ENCODE data around the gene APOL1. TPM values are rescaled to one million over a fixed set of nuclear protein-coding genes. Genes with fewer than 3 reads are reported as not detected.

The APOL1 gene
- polyA plus RNA-seq, 1 experiment: 1.9 TPM

DNA sequence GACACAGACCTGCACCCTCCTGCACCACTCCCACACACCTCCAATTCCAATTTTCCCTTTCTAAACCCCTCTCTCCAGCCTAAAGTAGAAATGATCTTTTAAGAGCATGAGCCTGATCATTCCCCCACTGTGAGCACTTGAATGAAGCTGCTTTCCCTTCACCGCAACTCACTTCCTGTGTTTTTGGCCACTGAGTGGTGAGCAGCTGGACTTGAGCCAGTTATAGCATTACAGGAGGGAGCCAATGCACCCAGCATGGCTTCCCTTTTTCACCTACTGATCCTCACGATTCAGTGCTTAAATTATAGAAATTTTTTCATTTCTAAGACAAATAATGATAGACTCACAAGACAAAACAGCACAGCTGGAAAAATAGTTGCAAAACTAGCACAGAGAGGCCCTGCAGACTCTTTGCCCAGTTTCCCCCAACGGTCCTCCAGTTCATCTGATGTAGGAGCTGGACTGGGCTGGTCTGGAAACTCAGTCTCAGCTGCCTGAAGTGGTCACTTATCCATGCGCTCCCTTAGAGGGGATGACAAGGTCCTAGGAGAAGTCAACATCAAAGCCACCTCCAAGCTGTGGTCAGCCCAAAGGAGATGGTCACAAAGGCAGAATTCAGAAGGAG lies 41.6 kb upstream of the APOL1 start:
- ChIA-PET POLR2A (no interaction called here), CTCF (interaction anchor here (0.7 to 1.4 kb wide), 4 partner anchors 12 to 67 kb away, joined by 3 to 4 read pairs (median 4); no protein-coding TSS in a partner anchor)
- TF ChIP-seq, protein P1, sequence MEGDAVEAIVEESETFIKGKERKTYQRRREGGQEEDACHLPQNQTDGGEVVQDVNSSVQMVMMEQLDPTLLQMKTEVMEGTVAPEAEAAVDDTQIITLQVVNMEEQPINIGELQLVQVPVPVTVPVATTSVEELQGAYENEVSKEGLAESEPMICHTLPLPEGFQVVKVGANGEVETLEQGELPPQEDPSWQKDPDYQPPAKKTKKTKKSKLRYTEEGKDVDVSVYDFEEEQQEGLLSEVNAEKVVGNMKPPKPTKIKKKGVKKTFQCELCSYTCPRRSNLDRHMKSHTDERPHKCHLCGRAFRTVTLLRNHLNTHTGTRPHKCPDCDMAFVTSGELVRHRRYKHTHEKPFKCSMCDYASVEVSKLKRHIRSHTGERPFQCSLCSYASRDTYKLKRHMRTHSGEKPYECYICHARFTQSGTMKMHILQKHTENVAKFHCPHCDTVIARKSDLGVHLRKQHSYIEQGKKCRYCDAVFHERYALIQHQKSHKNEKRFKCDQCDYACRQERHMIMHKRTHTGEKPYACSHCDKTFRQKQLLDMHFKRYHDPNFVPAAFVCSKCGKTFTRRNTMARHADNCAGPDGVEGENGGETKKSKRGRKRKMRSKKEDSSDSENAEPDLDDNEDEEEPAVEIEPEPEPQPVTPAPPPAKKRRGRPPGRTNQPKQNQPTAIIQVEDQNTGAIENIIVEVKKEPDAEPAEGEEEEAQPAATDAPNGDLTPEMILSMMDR (IDR thresholded peaks at IDR 0.05; ENCODE audit: insufficient read depth, low read depth, low read length): no peak
- DNase-seq (ENCODE audit: low read depth): no peak
- H3K4me3 ChIP-seq (ENCODE audit: low read depth, low read length): no peak overlapping the region
- H3K27me3 ChIP-seq (ENCODE audit: control insufficient read depth, insufficient read depth, low read length): peaks cover 15% of the 10 kb centered on the region
- H3K36me3 ChIP-seq (ENCODE audit: control insufficient read depth, insufficient read depth, low read length): no peaks in the 10 kb centered on the region

- Histone ChIP-seq H3K4me3 (ENCODE audit: low read depth, low read length) (no peak overlapping the region), H3K36me3 (ENCODE audit: control insufficient read depth, insufficient read depth, low read length) (no peaks in the 10 kb centered on the region), H3K27me3 (ENCODE audit: control insufficient read depth, insufficient read depth, low read length) (peaks cover 19% of the 10 kb centered on the region)
- DNase-seq (ENCODE audit: low read depth): no peak
- TF ChIP-seq, protein P1 (IDR thresholded peaks at IDR 0.05; ENCODE audit: insufficient read depth, low read depth, low read length): no peak
- CTCF ChIA-PET: no interaction called here
- POLR2A ChIA-PET: no interaction called here
Observed at GRCh38 chr22:36212901-36213300, 40.0 kb upstream of the APOL1 start.

GRCh38 chr22:36213586-36213985 lies 39.3 kb upstream of the APOL1 start:
- Histone ChIP-seq H3K27me3 (ENCODE audit: control insufficient read depth, insufficient read depth, low read length) (peaks cover 21% of the 10 kb centered on the region), H3K36me3 (ENCODE audit: control insufficient read depth, insufficient read depth, low read length) (no peaks in the 10 kb centered on the region), H3K4me3 (ENCODE audit: low read depth, low read length) (no peak overlapping the region)
- TF ChIP-seq, protein P1 (IDR thresholded peaks at IDR 0.05; ENCODE audit: insufficient read depth, low read depth, low read length): no peak
- no peak for DNase-seq (ENCODE audit: low read depth)
- CTCF ChIA-PET: interaction anchor here (1.2 kb wide), 1 partner anchor 73 kb away, joined by 3 read pairs; no protein-coding TSS in a partner anchor
- POLR2A ChIA-PET: no interaction called here

- ChIA-PET CTCF (interaction anchor here (0.9 to 1.4 kb wide), 3 partner anchors 9 to 21 kb away, joined by 3 read pairs; partner anchors contain the start of gene APOL4), POLR2A (no interaction called here)
- H3K36me3 ChIP-seq (ENCODE audit: control insufficient read depth, insufficient read depth, low read length): no peaks in the 10 kb centered on the region
- peaks cover 23% of the 10 kb centered on the region for H3K27me3 ChIP-seq (ENCODE audit: control insufficient read depth, insufficient read depth, low read length)
- TF ChIP-seq, protein P1 (IDR thresholded peaks at IDR 0.05; ENCODE audit: insufficient read depth, low read depth, low read length): no peak
- no peak overlapping the region for H3K4me3 ChIP-seq (ENCODE audit: low read depth, low read length)
- DNase-seq (ENCODE audit: low read depth): no peak
Observed at GRCh38 chr22:36215981-36216380, 37.0 kb upstream of the APOL1 start.

DNA sequence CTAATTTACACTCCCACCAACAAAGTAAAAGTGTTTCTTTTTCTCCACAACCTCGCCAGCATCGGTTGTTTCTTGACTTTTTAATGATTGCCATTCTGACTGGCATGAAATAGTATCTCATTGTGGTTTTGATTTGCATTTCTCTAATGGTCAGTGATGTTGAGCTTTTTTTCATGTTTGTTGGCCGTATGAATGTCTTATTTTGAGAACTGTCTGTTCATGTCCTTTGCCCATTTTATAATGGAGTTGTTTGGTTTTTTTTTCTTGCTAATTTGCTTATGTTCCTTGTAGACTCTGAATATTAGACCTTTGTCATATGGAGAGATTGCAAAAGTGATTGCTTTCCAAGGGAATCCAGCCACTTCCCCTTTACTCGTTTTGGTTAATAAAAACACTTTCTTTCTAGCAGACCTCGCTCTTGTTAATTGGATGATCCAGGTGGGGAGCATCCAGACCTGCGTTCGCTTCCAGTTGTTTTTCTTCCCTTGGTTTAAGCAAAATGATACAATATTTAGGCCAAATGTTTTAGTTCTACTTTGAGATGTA lies 34.2 kb upstream of the APOL1 start:
- ChIA-PET CTCF (interaction anchor here (1.6 kb wide), 1 partner anchor 19 kb away, joined by 3 read pairs; no protein-coding TSS in a partner anchor), POLR2A (no interaction called here)
- peaks cover 26% of the 10 kb centered on the region for H3K27me3 ChIP-seq (ENCODE audit: control insufficient read depth, insufficient read depth, low read length)
- TF ChIP-seq, protein P1 (IDR thresholded peaks at IDR 0.05; ENCODE audit: insufficient read depth, low read depth, low read length): no peak
- no peaks in the 10 kb centered on the region for H3K36me3 ChIP-seq (ENCODE audit: control insufficient read depth, insufficient read depth, low read length)
- no peak for DNase-seq (ENCODE audit: low read depth)
- H3K4me3 ChIP-seq (ENCODE audit: low read depth, low read length): no peak overlapping the region

Data from BJ (cell line).